Kidney epithelial cell (primary cell): ENCODE measurements around the gene TPSAB1. TPM values are rescaled to one million over a fixed set of nuclear protein-coding genes. Genes with fewer than 3 reads are reported as not detected.

Experiments
- DNase-seq: peaks from one replicate; pipeline ENCODE4 v3.0.0-alpha.2; 2010; ENCODE audit warnings: low read depth
- H3K27me3 ChIP-seq: 2 replicates; pipeline ENCODE4 v1.6.0; 2011; ENCODE audit warnings: low read length; ENCODE audit not compliant: control insufficient read depth, insufficient read depth
- H3K36me3 ChIP-seq: 2 replicates; pipeline ENCODE4 v1.5.1; 2011; ENCODE audit warnings: low read length; ENCODE audit not compliant: control insufficient read depth, insufficient read depth
- H3K4me3 ChIP-seq: 2 replicates; pipeline ENCODE4 v1.5.1; 2011; ENCODE audit warnings: low read depth, mild to moderate bottlenecking, control low read depth, low read length
- total RNA-seq: library from RNA; depleted of rRNA; stranded (reverse); fragments of >200 nt; gene quantifications from 2 replicates; pipeline ENCODE4 v1.2.3, GENCODE V29; 2015
- TF ChIP-seq, protein P1 (sequence below): IDR thresholded peaks from 2 replicates; pipeline ENCODE4 v1.5.1; 2011; ENCODE audit warnings: mild to moderate bottlenecking, moderate library complexity, low read length, control low read depth, inconsistent platforms; ENCODE audit not compliant: insufficient read depth, poor library complexity, severe bottlenecking

The TPSAB1 gene
- total RNA-seq, 1 donor from 2014 or later, result not detected

- TF ChIP-seq, protein P1, sequence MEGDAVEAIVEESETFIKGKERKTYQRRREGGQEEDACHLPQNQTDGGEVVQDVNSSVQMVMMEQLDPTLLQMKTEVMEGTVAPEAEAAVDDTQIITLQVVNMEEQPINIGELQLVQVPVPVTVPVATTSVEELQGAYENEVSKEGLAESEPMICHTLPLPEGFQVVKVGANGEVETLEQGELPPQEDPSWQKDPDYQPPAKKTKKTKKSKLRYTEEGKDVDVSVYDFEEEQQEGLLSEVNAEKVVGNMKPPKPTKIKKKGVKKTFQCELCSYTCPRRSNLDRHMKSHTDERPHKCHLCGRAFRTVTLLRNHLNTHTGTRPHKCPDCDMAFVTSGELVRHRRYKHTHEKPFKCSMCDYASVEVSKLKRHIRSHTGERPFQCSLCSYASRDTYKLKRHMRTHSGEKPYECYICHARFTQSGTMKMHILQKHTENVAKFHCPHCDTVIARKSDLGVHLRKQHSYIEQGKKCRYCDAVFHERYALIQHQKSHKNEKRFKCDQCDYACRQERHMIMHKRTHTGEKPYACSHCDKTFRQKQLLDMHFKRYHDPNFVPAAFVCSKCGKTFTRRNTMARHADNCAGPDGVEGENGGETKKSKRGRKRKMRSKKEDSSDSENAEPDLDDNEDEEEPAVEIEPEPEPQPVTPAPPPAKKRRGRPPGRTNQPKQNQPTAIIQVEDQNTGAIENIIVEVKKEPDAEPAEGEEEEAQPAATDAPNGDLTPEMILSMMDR, result no peak
- no peak overlapping the region for H3K4me3 ChIP-seq
- no peaks in the 10 kb centered on the region for H3K36me3 ChIP-seq
- DNase-seq, result no peak
- H3K27me3 ChIP-seq, result peaks cover under 1% of the 10 kb centered on the region
Observed at GRCh38 chr16:1200014-1200627, 40.4 kb upstream of the TPSAB1 start.

GRCh38 chr16:1201444-1201843 lies 39.1 kb upstream of the TPSAB1 start:
- Histone ChIP-seq H3K27me3 (peaks cover 2% of the 10 kb centered on the region), H3K4me3 (no peak overlapping the region), H3K36me3 (no peaks in the 10 kb centered on the region)
- TF ChIP-seq, protein P1, result no peak
- no peak for DNase-seq

GRCh38 chr16:1202274-1202673 lies 38.2 kb upstream of the TPSAB1 start:
- TF ChIP-seq, protein P1, result no peak
- Histone ChIP-seq H3K27me3 (peaks cover 2% of the 10 kb centered on the region), H3K36me3 (no peaks in the 10 kb centered on the region), H3K4me3 (no peak overlapping the region)
- DNase-seq, result no peak

GRCh38 chr16:1204933-1205332 lies 35.6 kb upstream of the TPSAB1 start:
- Histone ChIP-seq H3K27me3 (peaks cover 2% of the 10 kb centered on the region), H3K4me3 (no peak overlapping the region), H3K36me3 (no peaks in the 10 kb centered on the region)
- TF ChIP-seq, protein P1, result no peak
- DNase-seq, result no peak

- TF ChIP-seq, protein P1, result no peak
- Histone ChIP-seq H3K36me3 (no peaks in the 10 kb centered on the region), H3K4me3 (no peak overlapping the region), H3K27me3 (peaks cover 2% of the 10 kb centered on the region)
- no peak for DNase-seq
Observed at GRCh38 chr16:1206326-1206725, 34.2 kb upstream of the TPSAB1 start.

- no peak for DNase-seq
- no peak overlapping the region for H3K4me3 ChIP-seq
- H3K27me3 ChIP-seq, result peaks cover 2% of the 10 kb centered on the region
Observed at GRCh38 chr16:1206786-1207185, 33.7 kb upstream of the TPSAB1 start.

More at GRCh38 chr16:1206786-1207185, 33.7 kb upstream of the TPSAB1 start:
- no peaks in the 10 kb centered on the region for H3K36me3 ChIP-seq
- TF ChIP-seq, protein P1, result no peak
